NCI-H748 (cell line): ENCODE measurements around the gene SLC22A3.
"Not testable (repeated sequence)": the region's sequence is repeated elsewhere in the genome, so short reads cannot be mapped to it uniquely, and the experiment has no call there.

Experiments used
- DNase-seq: peaks from one replicate; lab custom pipeline; 2025; ENCODE audit not compliant: unreplicated experiment; lab: John Stamatoyannopoulos, UW

The SLC22A3 gene, protein sequence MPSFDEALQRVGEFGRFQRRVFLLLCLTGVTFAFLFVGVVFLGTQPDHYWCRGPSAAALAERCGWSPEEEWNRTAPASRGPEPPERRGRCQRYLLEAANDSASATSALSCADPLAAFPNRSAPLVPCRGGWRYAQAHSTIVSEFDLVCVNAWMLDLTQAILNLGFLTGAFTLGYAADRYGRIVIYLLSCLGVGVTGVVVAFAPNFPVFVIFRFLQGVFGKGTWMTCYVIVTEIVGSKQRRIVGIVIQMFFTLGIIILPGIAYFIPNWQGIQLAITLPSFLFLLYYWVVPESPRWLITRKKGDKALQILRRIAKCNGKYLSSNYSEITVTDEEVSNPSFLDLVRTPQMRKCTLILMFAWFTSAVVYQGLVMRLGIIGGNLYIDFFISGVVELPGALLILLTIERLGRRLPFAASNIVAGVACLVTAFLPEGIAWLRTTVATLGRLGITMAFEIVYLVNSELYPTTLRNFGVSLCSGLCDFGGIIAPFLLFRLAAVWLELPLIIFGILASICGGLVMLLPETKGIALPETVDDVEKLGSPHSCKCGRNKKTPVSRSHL

DNA sequence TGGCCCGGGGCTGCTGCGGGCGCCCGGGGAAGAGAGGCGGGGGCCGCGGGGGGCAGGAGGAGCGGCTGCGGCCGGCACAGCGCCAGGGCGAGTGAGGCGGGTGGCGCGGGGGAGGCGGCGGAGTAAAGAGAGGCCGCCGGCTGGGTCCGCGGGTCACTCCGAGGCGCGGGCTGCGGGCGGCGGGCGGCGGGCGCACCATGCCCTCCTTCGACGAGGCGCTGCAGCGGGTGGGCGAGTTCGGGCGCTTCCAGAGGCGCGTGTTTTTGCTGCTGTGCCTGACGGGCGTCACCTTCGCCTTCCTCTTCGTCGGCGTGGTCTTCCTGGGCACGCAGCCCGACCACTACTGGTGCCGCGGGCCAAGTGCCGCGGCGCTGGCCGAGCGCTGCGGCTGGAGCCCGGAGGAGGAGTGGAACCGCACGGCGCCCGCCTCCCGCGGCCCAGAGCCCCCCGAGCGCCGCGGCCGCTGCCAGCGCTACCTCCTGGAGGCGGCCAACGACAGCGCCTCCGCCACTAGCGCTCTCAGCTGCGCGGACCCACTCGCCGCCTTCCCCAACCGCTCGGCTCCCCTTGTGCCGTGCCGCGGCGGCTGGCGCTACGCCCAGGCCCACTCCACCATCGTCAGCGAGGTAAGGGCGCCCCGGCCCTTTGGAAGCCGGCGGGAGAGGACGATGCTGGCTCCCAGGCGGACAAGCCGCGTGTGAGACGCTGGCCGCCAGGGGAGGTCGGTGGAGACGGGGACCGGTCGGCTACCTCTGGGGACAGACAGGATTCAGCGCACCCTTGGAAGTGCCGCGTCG lies at the start of gene SLC22A3:
TSS of gene SLC22A3 (plus strand) at position 156 of the 797 bp plus-strand sequence. CDS start at position 198, 42 bp downstream.
- DNase-seq: peak; percentile 31

DNA sequence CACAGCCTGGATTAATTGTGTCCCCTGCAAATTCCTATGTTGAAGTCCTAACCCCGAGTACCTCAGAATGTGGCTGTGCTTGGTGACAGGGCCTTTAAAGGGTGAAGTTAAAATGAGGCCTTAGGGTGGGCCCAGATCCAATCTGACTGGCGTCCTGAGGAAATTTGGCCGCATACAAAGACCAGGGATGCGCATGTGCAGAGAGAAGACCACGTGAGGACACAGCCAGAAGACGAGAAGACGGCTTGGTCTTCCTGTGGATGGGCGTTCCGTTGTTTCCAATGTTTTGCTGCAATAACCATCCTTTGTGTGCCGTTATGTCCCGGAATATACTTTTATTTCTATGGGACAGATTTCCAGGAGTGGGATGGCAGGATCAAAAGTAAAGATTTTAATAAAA lies 48.6 kb upstream of the SLC22A3 start:
- no peak for DNase-seq

- DNase-seq: no peak
These were observed 48.0 kb upstream of the SLC22A3 start for GRCh38 chr6:160300076-160300695.

DNA sequence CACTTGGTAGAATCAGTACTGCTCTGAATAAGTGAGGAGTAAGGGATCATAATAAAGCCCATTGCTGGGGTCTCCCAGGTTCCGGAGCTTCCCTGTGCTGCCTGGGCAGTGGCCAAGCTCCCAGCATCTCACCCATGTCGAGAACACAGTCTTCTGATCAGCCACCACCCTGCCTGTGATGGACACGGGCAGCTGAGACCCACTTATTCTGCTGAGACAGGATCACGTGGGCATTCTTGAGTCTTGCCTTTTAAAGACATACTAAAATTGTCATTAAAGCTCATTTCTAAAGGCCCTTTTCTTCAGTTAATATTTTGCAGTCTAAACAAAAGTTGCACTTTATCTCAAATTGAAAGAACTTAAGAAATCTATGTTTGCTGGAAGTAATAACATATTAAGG lies 46.8 kb upstream of the SLC22A3 start:
- no peak for DNase-seq

DNA sequence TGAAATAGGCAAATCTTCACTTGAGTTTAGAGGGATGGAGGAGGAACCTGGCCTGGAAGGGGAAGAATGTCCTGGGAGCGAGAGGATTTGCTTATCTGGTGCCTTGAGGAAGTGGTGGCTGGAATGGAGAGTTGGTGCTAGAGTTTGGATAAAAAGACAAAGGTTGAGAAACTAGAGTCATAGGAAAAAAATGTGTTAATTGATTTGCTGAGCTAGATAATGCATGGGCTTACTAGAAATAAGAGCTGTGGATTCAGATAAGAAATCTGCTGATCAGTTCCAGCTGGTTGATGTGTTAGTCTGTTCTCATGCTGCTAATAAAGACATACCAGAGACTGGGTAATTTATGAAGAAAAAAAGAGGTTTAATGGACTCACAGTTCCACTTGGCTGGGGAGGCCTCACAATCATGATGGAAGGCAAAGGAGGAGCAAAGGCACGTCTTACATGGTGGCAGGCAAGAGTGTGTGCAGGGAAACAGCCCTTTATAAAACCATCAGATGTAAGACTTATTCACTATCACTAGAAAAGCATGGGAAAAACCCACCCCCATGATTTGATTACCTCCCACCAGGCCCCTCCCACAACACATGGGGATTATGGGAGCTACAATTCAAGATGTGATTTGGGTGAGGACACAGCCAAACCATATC lies 45.6 kb upstream of the SLC22A3 start:
- DNase-seq: not testable (repeated sequence)

DNA sequence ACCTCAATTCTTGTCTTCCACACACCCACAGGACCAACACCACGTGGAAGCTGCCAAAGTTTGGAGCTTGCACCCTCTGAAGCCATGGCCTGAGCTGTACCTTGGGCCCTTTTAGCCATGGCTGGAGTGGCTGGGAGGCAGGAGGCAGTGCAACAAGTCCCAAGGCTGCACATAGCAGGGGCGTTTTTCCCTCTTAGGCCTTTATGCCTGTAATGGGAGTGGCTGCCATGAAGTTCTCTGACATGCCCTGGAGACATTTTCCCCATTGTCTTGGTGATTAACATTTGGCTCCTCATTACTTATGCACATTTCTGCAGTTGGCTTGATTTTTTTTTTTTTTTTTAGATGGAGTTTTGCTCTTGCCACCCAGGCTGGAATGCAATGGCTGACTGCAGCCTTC lies 44.4 kb upstream of the SLC22A3 start:
- DNase-seq: no peak

- no peak for DNase-seq
These were observed 42.1 kb upstream of the SLC22A3 start for GRCh38 chr6:160305926-160306713.

DNA sequence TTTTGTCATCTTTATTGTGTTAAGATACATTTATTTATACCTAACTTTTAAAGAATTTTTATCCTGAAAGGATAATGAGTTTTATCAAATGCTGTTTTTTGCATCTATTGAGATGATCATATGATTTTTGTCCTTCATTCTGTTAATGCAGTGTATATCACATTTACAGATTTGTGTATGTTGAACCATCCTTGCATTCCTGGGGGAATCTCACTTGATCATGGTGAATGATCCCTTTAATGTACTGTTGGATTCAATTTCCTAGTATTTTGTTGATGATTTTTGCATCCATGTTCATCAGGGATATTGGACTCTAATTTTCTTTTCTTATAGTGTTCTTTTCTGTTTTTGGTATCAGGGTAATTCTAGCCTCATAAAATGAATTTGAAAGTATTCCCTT lies 38.5 kb upstream of the SLC22A3 start:
- no peak for DNase-seq

DNA sequence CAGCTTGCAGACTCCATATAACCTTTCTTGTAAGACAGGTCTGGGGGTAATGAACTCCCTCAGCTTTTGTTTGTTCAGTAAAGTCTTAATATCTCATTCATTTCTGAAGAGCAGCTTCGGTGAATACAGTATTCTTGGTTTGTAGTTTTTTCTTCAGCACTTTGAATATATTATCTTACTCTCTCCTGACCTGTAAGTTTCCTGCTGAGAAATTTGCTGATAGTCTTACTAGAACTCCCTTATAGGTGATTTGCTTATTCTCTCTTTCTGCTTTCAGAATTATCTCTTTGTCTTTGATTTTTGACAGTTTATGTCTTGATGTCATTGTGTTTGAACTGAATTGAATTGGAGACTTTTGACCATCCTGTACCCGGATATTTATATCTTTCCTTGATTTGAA lies 35.3 kb upstream of the SLC22A3 start:
- no peak for DNase-seq

DNA sequence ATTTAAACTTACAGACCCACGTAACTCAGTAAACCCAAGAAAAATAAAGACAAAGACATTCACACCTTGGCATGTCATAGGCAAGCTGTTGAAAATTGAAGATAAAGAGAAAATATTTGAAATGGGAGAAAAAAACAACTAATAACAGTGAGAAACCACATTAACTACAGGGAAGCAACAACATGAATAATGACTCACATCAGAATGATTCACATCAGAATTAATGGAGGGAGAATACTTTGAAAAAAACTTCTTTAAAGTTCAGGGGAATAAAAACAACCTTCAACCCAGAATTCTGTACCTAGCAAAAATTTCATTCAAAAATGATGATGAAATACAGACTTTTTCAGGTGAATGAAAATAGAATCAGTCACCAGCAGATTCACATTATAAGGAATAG lies 32.9 kb upstream of the SLC22A3 start:
- DNase-seq: no peak

- DNase-seq: no peak
These were observed 31.9 kb upstream of the SLC22A3 start for GRCh38 chr6:160316261-160316660.

DNA sequence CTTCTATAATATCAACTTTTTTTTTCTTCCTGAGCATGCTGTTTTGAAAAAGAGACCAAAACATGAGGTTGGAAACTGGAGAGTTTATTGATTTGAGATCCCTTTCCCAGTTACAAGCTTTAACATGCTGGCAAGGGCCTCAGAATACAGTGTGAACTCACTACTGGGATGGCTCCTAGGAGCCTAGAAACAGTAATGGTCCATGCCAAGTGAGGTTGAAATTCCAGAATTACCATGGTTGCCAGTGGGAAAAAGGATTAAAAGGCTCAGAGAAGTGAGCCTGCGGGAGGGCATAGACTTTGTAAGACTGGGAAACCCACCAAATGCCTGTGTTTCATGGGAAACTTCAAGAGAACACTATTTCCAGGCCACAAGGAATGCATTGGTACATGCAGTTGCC lies 28.9 kb upstream of the SLC22A3 start:
- no peak for DNase-seq

GRCh38 chr6:160321729-160322505 lies 26.3 kb upstream of the SLC22A3 start:
- DNase-seq: no peak

GRCh38 chr6:160327981-160328380 lies 20.2 kb upstream of the SLC22A3 start:
- no peak for DNase-seq

DNA sequence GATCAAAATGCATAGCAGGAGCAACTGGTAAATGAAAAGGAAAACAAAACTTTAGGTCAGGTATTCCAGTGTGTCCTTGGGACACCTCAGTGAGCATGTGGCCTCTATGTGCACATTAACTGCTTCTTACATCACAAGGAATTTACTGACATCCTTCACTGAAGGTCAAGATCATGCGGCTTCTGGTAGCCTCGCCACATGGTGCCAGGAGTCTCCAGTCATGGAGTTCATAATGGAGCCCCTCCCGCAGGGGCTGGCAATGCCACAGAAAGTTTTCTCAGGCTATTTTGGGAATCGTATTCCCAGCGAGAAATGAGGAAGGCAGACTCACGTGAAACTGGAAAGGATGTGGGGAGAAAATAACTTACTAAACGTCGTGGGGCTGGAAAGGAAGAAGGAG lies 19.7 kb upstream of the SLC22A3 start:
- DNase-seq: no peak

GRCh38 chr6:160329188-160329587 lies 19.0 kb upstream of the SLC22A3 start:
- DNase-seq: no peak

DNA sequence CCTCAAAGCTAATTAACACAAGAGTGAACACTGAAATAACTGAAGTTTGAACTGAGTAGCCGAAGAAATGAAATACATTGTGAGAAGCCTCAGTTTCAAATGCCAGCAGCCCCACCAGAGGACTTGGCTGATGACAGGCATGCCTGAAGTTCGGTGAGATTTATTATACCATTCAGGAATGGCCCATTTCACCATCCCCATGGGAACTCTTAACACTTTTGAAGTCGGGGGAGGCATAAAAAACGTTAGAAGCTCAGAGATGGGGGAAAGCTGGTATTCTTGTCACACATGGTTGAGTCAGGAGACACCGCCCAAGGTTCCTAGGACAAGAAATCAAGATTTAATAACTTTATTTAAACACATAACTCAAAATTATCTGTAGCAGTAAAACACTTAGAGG lies 17.6 kb upstream of the SLC22A3 start:
- DNase-seq: no peak

DNA sequence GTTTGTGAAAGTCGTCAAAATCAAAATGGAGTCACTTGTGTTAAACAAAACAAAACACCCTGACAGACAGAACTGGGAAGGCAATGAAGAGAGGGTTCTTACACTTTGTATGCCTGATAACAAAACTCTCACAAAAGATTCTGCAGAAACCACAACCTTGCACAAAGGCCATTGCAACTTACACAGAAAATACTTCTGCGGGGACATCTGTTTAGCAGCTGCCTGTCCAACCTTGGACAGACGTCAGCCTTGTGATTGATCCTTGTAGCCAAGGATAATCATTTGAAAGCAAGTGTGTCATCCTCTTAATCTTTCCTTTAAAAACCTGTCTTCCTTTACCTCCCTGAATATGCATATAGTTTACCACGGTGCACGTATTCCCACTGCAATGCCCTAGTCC lies 17.0 kb upstream of the SLC22A3 start:
- DNase-seq: no peak

- DNase-seq: no peak
These were observed 16.4 kb upstream of the SLC22A3 start for GRCh38 chr6:160331753-160332152.
